IPS-18a (cell line): Measurements from ENCODE around the gene HEBP1.
A peak's percentile ranks its signal among the peaks of the same experiment; 100 is the strongest.

ENCODE experiments used
- H3K27ac ChIP-seq: one replicate; pipeline ENCODE4 v1.5.1; 2013; ENCODE audit warnings: low read length
- H3K27me3 ChIP-seq: one replicate; pipeline ENCODE4 v1.6.1; 2013; ENCODE audit warnings: mild to moderate bottlenecking, low read length; ENCODE audit not compliant: control insufficient read depth, insufficient read depth
- H3K36me3 ChIP-seq: one replicate; pipeline ENCODE4 v1.6.1; 2013; ENCODE audit warnings: low read depth, low read length; ENCODE audit not compliant: control insufficient read depth
- H3K4me1 ChIP-seq: one replicate; pipeline ENCODE4 v1.6.1; 2013; ENCODE audit warnings: low read depth, low read length; ENCODE audit not compliant: control insufficient read depth
- H3K4me3 ChIP-seq: one replicate; pipeline ENCODE4 v1.5.1; 2013; ENCODE audit warnings: low read length
- H3K9ac ChIP-seq: one replicate; pipeline ENCODE4 v1.6.1; 2013; ENCODE audit warnings: mild to moderate bottlenecking, low read length, moderate library complexity
- H3K9me3 ChIP-seq: one replicate; pipeline ENCODE4 v1.6.1; 2013; ENCODE audit warnings: low read depth, low read length; ENCODE audit not compliant: control insufficient read depth

The HEBP1 gene

GRCh38 chr12:12998248-12998647 is 1.8 kb downstream of the HEBP1 start:
- H3K27ac ChIP-seq: no peak overlapping the region
- no peaks in the 10 kb centered on the region for H3K36me3 ChIP-seq
- no peaks in the 10 kb centered on the region for H3K9me3 ChIP-seq
- no peak overlapping the region for H3K9ac ChIP-seq
- H3K4me1 ChIP-seq: peaks cover 5% of the 10 kb centered on the region
- H3K4me3 ChIP-seq: no peak overlapping the region
- peaks cover 25% of the 10 kb centered on the region for H3K27me3 ChIP-seq

- H3K4me3 ChIP-seq: no peak overlapping the region
- H3K9me3 ChIP-seq: no peaks in the 10 kb centered on the region
- H3K27ac ChIP-seq: no peak overlapping the region
Measured at GRCh38 chr12:12997734-12998133, 2.3 kb downstream of the HEBP1 start.

GRCh38 chr12:12997156-12997555 is 2.9 kb downstream of the HEBP1 start:
- Histone ChIP-seq H3K27ac (no peak overlapping the region), H3K9ac (no peak overlapping the region), H3K4me1 (peaks cover 11% of the 10 kb centered on the region), H3K36me3 (no peaks in the 10 kb centered on the region), H3K9me3 (no peaks in the 10 kb centered on the region), H3K4me3 (no peak overlapping the region), H3K27me3 (peaks cover 15% of the 10 kb centered on the region)

More at GRCh38 chr12:12997734-12998133, 2.3 kb downstream of the HEBP1 start:
- Histone ChIP-seq H3K9ac (no peak overlapping the region), H3K36me3 (no peaks in the 10 kb centered on the region), H3K4me1 (peaks cover 5% of the 10 kb centered on the region), H3K27me3 (peaks cover 21% of the 10 kb centered on the region)

GRCh38 chr12:12996209-12996608 is 3.9 kb downstream of the HEBP1 start:
- no peaks in the 10 kb centered on the region for H3K9me3 ChIP-seq
- no peaks in the 10 kb centered on the region for H3K36me3 ChIP-seq
- H3K27me3 ChIP-seq: peaks cover 9% of the 10 kb centered on the region
- H3K9ac ChIP-seq: no peak overlapping the region
- H3K4me3 ChIP-seq: no peak overlapping the region
- H3K27ac ChIP-seq: no peak overlapping the region
- H3K4me1 ChIP-seq: peaks cover 18% of the 10 kb centered on the region

- no peaks in the 10 kb centered on the region for H3K36me3 ChIP-seq
- H3K27ac ChIP-seq: no peak overlapping the region
- H3K9me3 ChIP-seq: no peaks in the 10 kb centered on the region
- H3K4me3 ChIP-seq: no peak overlapping the region
- H3K4me1 ChIP-seq: peaks cover 29% of the 10 kb centered on the region
- H3K27me3 ChIP-seq: peaks cover 9% of the 10 kb centered on the region
- H3K9ac ChIP-seq: no peak overlapping the region
Measured at GRCh38 chr12:12995088-12995487, 5.0 kb downstream of the HEBP1 start.

GRCh38 chr12:12993367-12993766 is 6.7 kb downstream of the HEBP1 start:
- Histone ChIP-seq H3K4me1 (peaks cover 24% of the 10 kb centered on the region), H3K9ac (no peak overlapping the region), H3K27me3 (no peaks in the 10 kb centered on the region), H3K9me3 (no peaks in the 10 kb centered on the region), H3K36me3 (peaks cover 5% of the 10 kb centered on the region), H3K27ac (no peak overlapping the region), H3K4me3 (no peak overlapping the region)

GRCh38 chr12:12992418-12993130 is 7.5 kb downstream of the HEBP1 start:
- H3K9ac ChIP-seq: peak overlapping the region; percentile 5
- H3K4me3 ChIP-seq: no peak overlapping the region
- H3K36me3 ChIP-seq: peaks cover 9% of the 10 kb centered on the region
- no peaks in the 10 kb centered on the region for H3K9me3 ChIP-seq
- peaks cover 24% of the 10 kb centered on the region for H3K4me1 ChIP-seq
- H3K27me3 ChIP-seq: no peaks in the 10 kb centered on the region
- no peak overlapping the region for H3K27ac ChIP-seq

- Histone ChIP-seq H3K36me3 (peaks cover 19% of the 10 kb centered on the region), H3K9me3 (no peaks in the 10 kb centered on the region), H3K9ac (no peak overlapping the region), H3K4me3 (peak overlapping the region; percentile 23), H3K27ac (no peak overlapping the region), H3K27me3 (no peaks in the 10 kb centered on the region), H3K4me1 (peaks cover 24% of the 10 kb centered on the region)
Measured at GRCh38 chr12:12990700-12991468, 9.2 kb downstream of the HEBP1 start.

GRCh38 chr12:12987421-12987820 is 12.6 kb downstream of the HEBP1 start:
- Histone ChIP-seq H3K4me3 (no peak overlapping the region), H3K9ac (no peak overlapping the region), H3K27ac (no peak overlapping the region), H3K9me3 (no peaks in the 10 kb centered on the region), H3K36me3 (peaks cover 19% of the 10 kb centered on the region), H3K4me1 (peaks cover 20% of the 10 kb centered on the region), H3K27me3 (no peaks in the 10 kb centered on the region)

GRCh38 chr12:12986775-12987331 is 13.2 kb downstream of the HEBP1 start:
- Histone ChIP-seq H3K36me3 (peaks cover 19% of the 10 kb centered on the region), H3K9me3 (no peaks in the 10 kb centered on the region), H3K4me1 (peaks cover 17% of the 10 kb centered on the region), H3K4me3 (no peak overlapping the region), H3K9ac (no peak overlapping the region), H3K27me3 (no peaks in the 10 kb centered on the region), H3K27ac (no peak overlapping the region)

GRCh38 chr12:12985817-12986408 is 14.2 kb downstream of the HEBP1 start:
- Histone ChIP-seq H3K9me3 (no peaks in the 10 kb centered on the region), H3K4me1 (peaks cover 8% of the 10 kb centered on the region), H3K27ac (no peak overlapping the region), H3K4me3 (no peak overlapping the region), H3K27me3 (no peaks in the 10 kb centered on the region), H3K36me3 (peaks cover 19% of the 10 kb centered on the region), H3K9ac (no peak overlapping the region)
